ENCODE results near the gene C2CD3. TPM values are rescaled to one million over a fixed set of nuclear protein-coding genes. Genes with fewer than 3 reads are reported as not detected.

Gene C2CD3
- total RNA-seq, 1 donor from 2014 or later: 23.9 TPM

DNA sequence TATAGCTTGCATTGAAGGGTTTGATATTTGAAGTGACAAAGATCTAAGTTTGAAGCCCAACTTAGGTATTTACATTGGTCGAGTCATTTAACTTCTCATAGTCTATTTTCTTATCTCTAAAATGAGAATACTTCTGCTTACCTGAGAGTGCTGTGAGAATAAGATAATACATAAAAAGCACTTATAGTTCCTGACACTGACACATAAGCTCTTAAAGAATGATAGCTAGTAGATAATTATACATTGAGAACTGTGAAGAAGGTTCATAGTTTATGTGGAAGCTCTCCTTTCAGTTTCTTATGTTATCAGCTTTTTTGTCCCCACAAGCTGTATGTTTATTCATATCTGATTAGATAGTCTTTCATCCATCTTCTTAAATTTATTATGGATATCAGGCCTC lies 5.1 kb upstream of the C2CD3 start:
- H3K4me3 Mint-ChIP-seq (ENCODE audit: unreplicated experiment): no peak overlapping the region
- TF ChIP-seq, protein P1, sequence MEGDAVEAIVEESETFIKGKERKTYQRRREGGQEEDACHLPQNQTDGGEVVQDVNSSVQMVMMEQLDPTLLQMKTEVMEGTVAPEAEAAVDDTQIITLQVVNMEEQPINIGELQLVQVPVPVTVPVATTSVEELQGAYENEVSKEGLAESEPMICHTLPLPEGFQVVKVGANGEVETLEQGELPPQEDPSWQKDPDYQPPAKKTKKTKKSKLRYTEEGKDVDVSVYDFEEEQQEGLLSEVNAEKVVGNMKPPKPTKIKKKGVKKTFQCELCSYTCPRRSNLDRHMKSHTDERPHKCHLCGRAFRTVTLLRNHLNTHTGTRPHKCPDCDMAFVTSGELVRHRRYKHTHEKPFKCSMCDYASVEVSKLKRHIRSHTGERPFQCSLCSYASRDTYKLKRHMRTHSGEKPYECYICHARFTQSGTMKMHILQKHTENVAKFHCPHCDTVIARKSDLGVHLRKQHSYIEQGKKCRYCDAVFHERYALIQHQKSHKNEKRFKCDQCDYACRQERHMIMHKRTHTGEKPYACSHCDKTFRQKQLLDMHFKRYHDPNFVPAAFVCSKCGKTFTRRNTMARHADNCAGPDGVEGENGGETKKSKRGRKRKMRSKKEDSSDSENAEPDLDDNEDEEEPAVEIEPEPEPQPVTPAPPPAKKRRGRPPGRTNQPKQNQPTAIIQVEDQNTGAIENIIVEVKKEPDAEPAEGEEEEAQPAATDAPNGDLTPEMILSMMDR (IDR thresholded peaks at IDR 0.05; ENCODE audit: unreplicated experiment): no peak
- no peaks in the 10 kb centered on the region for H3K9me3 Mint-ChIP-seq (ENCODE audit: unreplicated experiment)
- no peak overlapping the region for H3K27ac Mint-ChIP-seq (ENCODE audit: unreplicated experiment)
- H3K27me3 Mint-ChIP-seq (ENCODE audit: unreplicated experiment): no peaks in the 10 kb centered on the region
- DNase-seq (ENCODE audit: low spot score): no peak
- H3K36me3 Mint-ChIP-seq (ENCODE audit: low read depth, unreplicated experiment): peaks cover 4% of the 10 kb centered on the region
- no peaks in the 10 kb centered on the region for H3K4me1 Mint-ChIP-seq (ENCODE audit: unreplicated experiment)

DNA sequence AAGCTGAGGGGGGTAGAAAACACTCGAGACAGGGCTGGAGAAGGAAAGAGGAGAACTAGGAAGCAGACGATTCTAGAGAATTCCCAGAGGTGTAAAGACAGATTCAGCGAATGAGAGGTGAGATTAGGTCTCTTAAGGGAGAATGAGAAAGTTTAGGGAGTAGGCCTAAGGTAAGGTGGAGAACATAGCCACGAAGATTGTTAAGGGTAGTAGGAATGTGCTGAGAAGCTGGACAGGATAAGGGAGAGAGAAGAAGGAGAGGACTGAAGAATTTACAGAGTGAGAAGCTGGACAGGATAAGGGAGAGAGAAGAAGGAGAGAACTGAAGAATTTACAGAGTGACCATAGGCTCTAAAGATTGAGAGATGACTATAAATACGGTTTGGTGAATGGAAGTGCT lies 1.2 kb upstream of the C2CD3 start:
- no peak for DNase-seq (ENCODE audit: low spot score)
- H3K4me1 Mint-ChIP-seq (ENCODE audit: unreplicated experiment): peaks cover 3% of the 10 kb centered on the region
- peaks cover 4% of the 10 kb centered on the region for H3K36me3 Mint-ChIP-seq (ENCODE audit: low read depth, unreplicated experiment)
- H3K9me3 Mint-ChIP-seq (ENCODE audit: unreplicated experiment): no peaks in the 10 kb centered on the region
- H3K4me3 Mint-ChIP-seq (ENCODE audit: unreplicated experiment): no peak overlapping the region
- TF ChIP-seq, protein P1 (IDR thresholded peaks at IDR 0.05; ENCODE audit: unreplicated experiment): no peak
- no peak overlapping the region for H3K27ac Mint-ChIP-seq (ENCODE audit: unreplicated experiment)
- H3K27me3 Mint-ChIP-seq (ENCODE audit: unreplicated experiment): no peaks in the 10 kb centered on the region

DNA sequence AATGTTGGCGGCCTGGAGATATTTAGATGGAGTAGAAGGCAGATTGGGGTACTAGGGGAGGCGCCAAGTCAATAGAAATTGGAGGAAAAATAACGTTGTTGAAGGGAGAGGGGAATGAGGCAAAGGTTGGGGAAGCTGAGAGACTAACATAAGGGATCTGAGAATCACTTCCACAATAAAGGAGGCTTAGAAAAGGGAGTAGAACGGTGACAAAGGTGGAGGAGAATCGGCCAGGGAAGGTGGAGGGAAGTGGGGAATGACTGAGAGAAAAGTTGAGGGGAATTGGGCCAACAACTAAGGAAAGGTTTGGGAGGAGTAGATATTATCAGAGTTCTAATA lies 797 bp upstream of the C2CD3 start:
- DNase-seq (ENCODE audit: low spot score): no peak
- no peaks in the 10 kb centered on the region for H3K9me3 Mint-ChIP-seq (ENCODE audit: unreplicated experiment)
- no peak overlapping the region for H3K27ac Mint-ChIP-seq (ENCODE audit: unreplicated experiment)
- H3K4me3 Mint-ChIP-seq (ENCODE audit: unreplicated experiment): no peak overlapping the region
- TF ChIP-seq, protein P1 (IDR thresholded peaks at IDR 0.05; ENCODE audit: unreplicated experiment): no peak
- H3K27me3 Mint-ChIP-seq (ENCODE audit: unreplicated experiment): no peaks in the 10 kb centered on the region
- peaks cover 3% of the 10 kb centered on the region for H3K4me1 Mint-ChIP-seq (ENCODE audit: unreplicated experiment)
- H3K36me3 Mint-ChIP-seq (ENCODE audit: low read depth, unreplicated experiment): peaks cover 7% of the 10 kb centered on the region

DNA sequence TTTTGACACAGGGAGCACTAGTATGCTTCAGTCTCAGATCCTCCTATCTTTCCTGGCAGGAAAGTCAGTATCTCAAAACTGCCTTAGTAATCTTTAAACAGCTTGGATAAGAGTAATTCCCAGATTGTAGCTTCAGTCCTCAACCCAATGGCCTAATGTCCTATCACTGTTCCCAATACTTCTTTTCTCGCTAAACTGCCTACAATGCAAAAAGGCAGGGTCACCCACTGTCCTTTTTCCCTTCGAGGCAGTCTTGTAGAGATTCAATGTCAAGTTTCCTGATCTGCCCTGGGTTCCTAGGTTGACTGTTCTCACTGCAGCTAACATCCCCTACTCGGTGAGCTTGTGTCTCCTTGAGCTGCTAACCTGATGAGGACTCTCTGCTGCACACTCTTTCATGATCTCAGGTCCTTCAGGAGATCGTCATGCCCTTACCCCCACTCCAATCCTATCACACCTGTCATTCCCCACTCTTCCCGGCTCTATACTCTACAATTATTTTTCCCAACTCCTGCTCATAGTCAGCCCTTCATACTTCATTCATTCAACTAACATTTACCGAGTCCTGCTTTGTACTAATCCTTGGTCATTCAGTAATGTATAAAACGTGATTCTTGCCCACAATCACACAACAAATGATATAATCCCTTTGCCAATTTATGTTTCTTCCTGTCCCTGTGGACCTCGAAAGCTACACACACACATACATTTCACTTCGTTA lies 904 bp downstream of the C2CD3 start:
- TF ChIP-seq, protein P1 (IDR thresholded peaks at IDR 0.05; ENCODE audit: unreplicated experiment): no peak
- H3K4me3 Mint-ChIP-seq (ENCODE audit: unreplicated experiment): no peak overlapping the region
- H3K27me3 Mint-ChIP-seq (ENCODE audit: unreplicated experiment): no peaks in the 10 kb centered on the region
- H3K36me3 Mint-ChIP-seq (ENCODE audit: low read depth, unreplicated experiment): peaks cover 11% of the 10 kb centered on the region
- no peak for DNase-seq (ENCODE audit: low spot score)
- no peaks in the 10 kb centered on the region for H3K9me3 Mint-ChIP-seq (ENCODE audit: unreplicated experiment)
- H3K4me1 Mint-ChIP-seq (ENCODE audit: unreplicated experiment): peaks cover 3% of the 10 kb centered on the region
- no peak overlapping the region for H3K27ac Mint-ChIP-seq (ENCODE audit: unreplicated experiment)

DNA sequence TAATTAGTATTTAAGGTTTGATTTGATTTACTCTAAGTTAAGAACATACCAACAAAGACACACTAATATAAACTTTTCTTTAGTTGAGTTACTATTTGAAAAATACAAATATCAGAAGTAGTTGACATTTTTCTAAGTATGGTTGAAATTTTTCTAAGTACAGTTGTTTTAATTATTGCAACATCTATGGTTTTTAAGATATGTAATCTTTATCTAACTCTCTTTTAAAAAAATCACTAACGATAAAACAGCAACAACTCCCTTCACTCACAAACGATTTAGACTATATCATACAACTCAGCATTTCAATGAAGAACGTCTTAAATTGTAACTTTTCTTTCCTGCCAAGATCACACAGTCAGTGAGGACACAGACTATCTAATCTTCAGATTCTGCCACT lies 2.0 kb downstream of the C2CD3 start:
- DNase-seq (ENCODE audit: low spot score): no peak
- Mint-ChIP-seq H3K9me3 (ENCODE audit: unreplicated experiment) (no peaks in the 10 kb centered on the region), H3K27ac (ENCODE audit: unreplicated experiment) (no peak overlapping the region), H3K4me1 (ENCODE audit: unreplicated experiment) (peaks cover 3% of the 10 kb centered on the region), H3K36me3 (ENCODE audit: low read depth, unreplicated experiment) (peaks cover 7% of the 10 kb centered on the region), H3K27me3 (ENCODE audit: unreplicated experiment) (no peaks in the 10 kb centered on the region), H3K4me3 (ENCODE audit: unreplicated experiment) (no peak overlapping the region)
- TF ChIP-seq, protein P1 (IDR thresholded peaks at IDR 0.05; ENCODE audit: unreplicated experiment): no peak

All from endothelial cell (in vitro differentiated cells).